HepG2 (cell line): ENCODE measurements around the gene MADD. TPM values are rescaled to one million over a fixed set of nuclear protein-coding genes. Genes with fewer than 3 reads are reported as not detected.
A peak's percentile ranks its signal among the peaks of the same experiment; 100 is the strongest.

Source experiments
- ATAC-seq: fragments of 200-7000 bp; cut with Tn5 transposase; 3 replicates; pipeline ENCODE4 v1.9.1; 2020; ENCODE audit warnings: mild to moderate bottlenecking, moderate library complexity
- BruUV-seq: library from RNA; stranded (reverse); fragments of 400-500 nt; replicated peaks from 2 replicates; lab custom pipeline; 2021; lab: Mats Ljungman, UMichigan
- CTCF ChIA-PET: fragments of 300-600 bp; formaldehyde crosslinking; extraction: SDS; loops from one replicate; lab custom pipeline; 2021; ENCODE audit warnings: low total read pairs, inconsistent platforms, low intra/inter-chr PET ratio; lab: Yijun Ruan, JAX
- POLR2A ChIA-PET: fragments of 350-600 bp; sonication (Branson Sonifier 250); formaldehyde crosslinking; loops from one replicate; lab custom pipeline; 2020; ENCODE audit warnings: antibody characterized with exemption, inconsistent platforms; lab: Yijun Ruan, JAX
- DNase-seq: peaks from one replicate; pipeline ENCODE4 v3.0.0-alpha.2; 2015; ENCODE audit warnings: low spot score
- FAIRE-seq: peaks from 3 replicates; lab custom pipeline; 2011; peaks lifted over from hg19 to GRCh38; lab: Jason Lieb, UNC
- H2AFZ ChIP-seq: one replicate; pipeline ENCODE4 v1.6.1; 2011; ENCODE audit warnings: low read length, inconsistent platforms
- H3K27ac ChIP-seq: fragments of 300-600 bp; 3 replicates; pipeline ENCODE4 v1.8.0; 2011; ENCODE audit warnings: mixed run types, mild to moderate bottlenecking, mixed read lengths, low read length, inconsistent platforms; ENCODE audit not compliant: insufficient read depth; ENCODE audit errors: extremely low read length
- H3K27me3 ChIP-seq, 2 experiments: fragments of 200-600 bp in 1 of 2; 2 replicates in 1 of 2; 3 replicates in 1 of 2; pipeline versions ENCODE4 v1.6.0 to v1.8.0; 2011; ENCODE audit warnings: low read length in 2 of 2, mild to moderate bottlenecking in 2 of 2, moderate library complexity in 2 of 2, inconsistent platforms in 1 of 2; ENCODE audit not compliant: insufficient read depth in 2 of 2, control insufficient read depth in 1 of 2
- H3K36me3 ChIP-seq, 2 experiments: fragments of 200-600 bp in 1 of 2; replicated peaks in 1 of 2; 2 replicates in 1 of 2; 3 replicates in 1 of 2; pipeline versions ENCODE4 v1.5.1 to v1.8.0; 2011; ENCODE audit warnings: low read length in 2 of 2, inconsistent platforms in 1 of 2; ENCODE audit not compliant: insufficient read depth in 2 of 2, control insufficient read depth in 1 of 2
- H3K4me1 ChIP-seq: 2 replicates; pipeline ENCODE4 v1.5.1; 2012; ENCODE audit warnings: low read length, inconsistent platforms; ENCODE audit not compliant: insufficient read depth
- H3K4me2 ChIP-seq: 2 replicates; pipeline ENCODE4 v1.6.0; 2011; ENCODE audit warnings: low read depth, low read length, inconsistent platforms
- H3K4me3 ChIP-seq, 3 experiments: fragments of 200-600 bp in 1 of 3; sonication (generic), shearing (Covaris generic) in 1 of 3; replicated peaks in 1 of 3; 2 replicates each; pipeline ENCODE4 v1.5.1; 2011 to 2016; ENCODE audit warnings: low read length in 3 of 3, inconsistent platforms in 2 of 3, low read depth in 2 of 3, mild to moderate bottlenecking in 2 of 3, control low read depth in 1 of 3, mixed read lengths in 1 of 3; ENCODE audit not compliant: insufficient read depth in 1 of 3
- H3K79me2 ChIP-seq: one replicate; pipeline ENCODE4 v1.6.1; 2011; ENCODE audit warnings: low read length, inconsistent platforms; ENCODE audit not compliant: insufficient read depth
- H3K9ac ChIP-seq: 2 replicates; pipeline ENCODE4 v1.6.0; 2011; ENCODE audit warnings: mild to moderate bottlenecking, low read depth, low read length, inconsistent platforms; ENCODE audit not compliant: insufficient read depth
- H3K9me3 ChIP-seq: 2 replicates; pipeline ENCODE4 v1.5.1; 2012; ENCODE audit warnings: mild to moderate bottlenecking, low read length
- H4K20me1 ChIP-seq: 2 replicates; pipeline ENCODE4 v1.6.0; 2011; ENCODE audit warnings: inconsistent platforms, mild to moderate bottlenecking, low read length, moderate library complexity; ENCODE audit not compliant: insufficient read depth
- EEA1 ChIP-seq: sonication (generic); formaldehyde crosslinking; IDR thresholded peaks from 2 replicates; pipeline ENCODE4 v1.5.1; 2020; ENCODE audit warnings: mild to moderate bottlenecking, missing genetic modification reagents, borderline replicate concordance
- FOXC1 ChIP-seq: sonication (generic); formaldehyde crosslinking; IDR thresholded peaks from 2 replicates; pipeline ENCODE4 v1.8.0; 2022; ENCODE audit warnings: mild to moderate bottlenecking, missing genetic modification reagents, borderline replicate concordance
- HNRNPLL ChIP-seq: fragments of 200-400 bp; formaldehyde crosslinking; IDR thresholded peaks from 2 replicates; pipeline ENCODE4 v1.6.1; 2017; ENCODE audit warnings: mild to moderate bottlenecking, low read depth, low read length; ENCODE audit not compliant: poor library complexity, severe bottlenecking
- HOXA5 ChIP-seq: sonication (generic); formaldehyde crosslinking; IDR thresholded peaks from 2 replicates; pipeline ENCODE4 v1.4.0; 2020; ENCODE audit warnings: missing genetic modification reagents
- MAZ ChIP-seq, 2 experiments: sonication (generic) in 1 of 2; formaldehyde crosslinking in 1 of 2; IDR thresholded peaks; 2 replicates each; pipeline versions ENCODE4 v1.5.0 to v1.6.1; 2012 to 2020; ENCODE audit warnings: low read depth in 2 of 2, mild to moderate bottlenecking in 2 of 2, borderline replicate concordance in 1 of 2, improper control_type of control experiment in 1 of 2, low read length in 1 of 2, missing genetic modification reagents in 1 of 2, moderate library complexity in 1 of 2
- MED8 ChIP-seq: sonication (generic); formaldehyde crosslinking; IDR thresholded peaks from 2 replicates; pipeline ENCODE4 v1.8.1; 2023; ENCODE audit warnings: mild to moderate bottlenecking, missing genetic modification reagents; ENCODE audit not compliant: insufficient replicate concordance
- NRL ChIP-seq: sonication (generic); formaldehyde crosslinking; IDR thresholded peaks from 2 replicates; pipeline ENCODE4 v1.5.0; 2020; ENCODE audit warnings: missing genetic modification reagents, mild to moderate bottlenecking, moderate library complexity, borderline replicate concordance
- RCOR2 ChIP-seq: IDR thresholded peaks from 2 replicates; pipeline ENCODE4 v1.6.1; 2016; ENCODE audit warnings: missing biosample characterization, missing genetic modification reagents
- ZNF3 ChIP-seq: IDR thresholded peaks from 2 replicates; pipeline ENCODE4 v1.7.0; 2017; ENCODE audit warnings: inconsistent platforms
- ZNF383 ChIP-seq: sonication (generic); formaldehyde crosslinking; IDR thresholded peaks from 2 replicates; pipeline ENCODE4 v1.4.0; 2020; ENCODE audit warnings: missing genetic modification reagents, mild to moderate bottlenecking, borderline replicate concordance
- ZNF564 ChIP-seq: sonication (generic); formaldehyde crosslinking; IDR thresholded peaks from 2 replicates; pipeline ENCODE4 v1.8.1; 2023; ENCODE audit warnings: mild to moderate bottlenecking, missing genetic modification reagents
- ZNF720 ChIP-seq: sonication (generic); formaldehyde crosslinking; IDR thresholded peaks from 2 replicates; pipeline ENCODE4 v1.4.0; 2020; ENCODE audit warnings: missing genetic modification reagents
- ZNF788 ChIP-seq: sonication (generic); formaldehyde crosslinking; IDR thresholded peaks from 2 replicates; pipeline ENCODE4 v1.5.0; 2020; ENCODE audit warnings: mild to moderate bottlenecking, missing genetic modification reagents, borderline replicate concordance
- ZSCAN30 ChIP-seq: sonication (generic); formaldehyde crosslinking; IDR thresholded peaks from 2 replicates; pipeline ENCODE4 v1.5.0; 2020; ENCODE audit warnings: mild to moderate bottlenecking, missing genetic modification reagents
- WGBS: methylation state at CpG from one replicate; pipeline ENCODE4 v1.1.6; 2017; ENCODE audit warnings: low lambda C conversion rate; 5-methylcytosine and 5-hydroxymethylcytosine counted together
- in situ Hi-C: cut with HindIII; loops from 2 replicates; pipeline ENCODE4 v1.10.0; 2017; ENCODE audit warnings: low pct_unique_long_range_greater_than_20kb; ENCODE audit not compliant: extremely low pct_ligation_motif_present
- intact Hi-C: fragments of 100-400 bp; cut with micrococcal nuclease; formaldehyde crosslinking; loops from one replicate; pipeline ENCODE4 v1.10.0; 2022; ENCODE audit not compliant: unreplicated experiment
- polyA plus RNA-seq, 8 experiments: library from polyadenylated mRNA; depleted of rRNA in 3 of 8; stranded (reverse) in 7 of 8; unstranded in 1 of 8; fragments of >200 nt; fragmentation: Illumina TruSeq in 4 of 8; extraction: Trizol in 4 of 8; gene quantifications; 2 replicates each; pipeline versions ENCODE4 v1.2.1 to v1.2.3, GENCODE V29; 2011 to 2016; ENCODE audit warnings: low read depth in 4 of 8, missing spikeins in 1 of 8, mixed read lengths in 1 of 8; ENCODE audit not compliant: insufficient read depth in 1 of 8
- total RNA-seq, 5 experiments: library from RNA; depleted of rRNA; stranded (reverse); fragments of >200 nt; fragmentation: Illumina TruSeq; extraction: Trizol; gene quantifications; 2 replicates each; pipeline ENCODE4 v1.2.3, GENCODE V29; 2016; ENCODE audit warnings: low read depth in 1 of 5
- TF ChIP-seq, protein P1 (sequence below): sonication (generic); formaldehyde crosslinking; IDR thresholded peaks from 2 replicates; pipeline ENCODE4 v1.8.1; 2023; ENCODE audit warnings: mild to moderate bottlenecking, missing genetic modification reagents, borderline replicate concordance
- TF ChIP-seq, protein P2 (sequence below): sonication (generic); formaldehyde crosslinking; IDR thresholded peaks from 2 replicates; pipeline ENCODE4 v1.5.1; 2020; ENCODE audit warnings: mild to moderate bottlenecking, missing genetic modification reagents, moderate library complexity
- TF ChIP-seq, protein P3 (sequence below): sonication (generic); formaldehyde crosslinking; IDR thresholded peaks from 2 replicates; pipeline ENCODE4 v1.4.0; 2020; ENCODE audit warnings: missing genetic modification reagents
- TF ChIP-seq, protein P4 (sequence below): sonication (generic); formaldehyde crosslinking; IDR thresholded peaks from 2 replicates; pipeline ENCODE4 v1.5.0; 2020; ENCODE audit warnings: mild to moderate bottlenecking, missing genetic modification reagents

MADD gene
- total and polyA plus RNA-seq, 2 of the 13 experiments (the other 11 are each of a cell fraction or from before 2014, with no cell fraction given): 18.0 to 29.2 TPM

DNA sequence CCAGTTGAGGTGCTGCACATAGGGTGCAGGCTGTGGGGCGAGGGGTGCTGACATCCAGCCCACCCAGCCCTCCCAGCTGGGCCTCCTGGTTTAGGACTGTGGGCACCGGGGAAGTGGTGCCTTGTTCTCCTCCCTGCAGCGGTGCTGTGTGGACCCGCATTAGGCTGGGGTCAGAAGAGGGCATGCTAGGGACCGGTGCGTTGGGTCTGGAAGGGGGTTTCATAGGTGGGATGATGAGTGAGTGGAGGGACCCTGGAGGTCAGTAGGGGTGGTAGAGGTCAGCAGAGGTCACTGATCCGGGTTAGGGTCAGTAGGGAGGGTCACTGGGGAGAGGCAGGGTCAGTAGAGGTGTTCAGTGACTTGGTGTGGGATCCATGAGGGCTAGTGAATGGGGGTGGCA, 89.2 kb downstream of the MADD start:
- Histone ChIP-seq H3K79me2 (no peaks in the 10 kb centered on the region), H3K4me2 (peak overlapping the region; percentile 33; the same call in 1 of the 2 replicates), H3K4me3 (peak overlapping the region in 1 of 3 experiments; percentile 16; a peak in 1 of 6 replicates), H3K9me3 (no peaks in the 10 kb centered on the region), H2AFZ (no peak overlapping the region), H3K9ac (no peak overlapping the region), H3K36me3 (no peaks in the 10 kb centered on the region), H3K4me1 (peaks cover 49% of the 10 kb centered on the region), H3K27ac (no peak overlapping the region), H3K27me3 (peaks cover 0 to 9% of the 10 kb centered on the region in 2 experiments; a peak in 1 of 5 replicates), H4K20me1 (no peaks in the 10 kb centered on the region)
- WGBS: 24% methylated on average over 7 of the region's 7 CpGs
- no peak for TF ChIP-seq EEA1
- TF ChIP-seq ZNF720 (CRISPR knock-in tag): no peak
- no peak for TF ChIP-seq MED8 (CRISPR knock-in tag)
- TF ChIP-seq ZNF564 (CRISPR knock-in tag): no peak
- TF ChIP-seq HOXA5 (CRISPR knock-in tag): no peak
- TF ChIP-seq, protein P1, sequence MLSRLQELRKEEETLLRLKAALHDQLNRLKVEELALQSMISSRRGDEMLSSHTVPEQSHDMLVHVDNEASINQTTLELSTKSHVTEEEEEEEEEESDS: no peak
- TF ChIP-seq, protein P2, sequence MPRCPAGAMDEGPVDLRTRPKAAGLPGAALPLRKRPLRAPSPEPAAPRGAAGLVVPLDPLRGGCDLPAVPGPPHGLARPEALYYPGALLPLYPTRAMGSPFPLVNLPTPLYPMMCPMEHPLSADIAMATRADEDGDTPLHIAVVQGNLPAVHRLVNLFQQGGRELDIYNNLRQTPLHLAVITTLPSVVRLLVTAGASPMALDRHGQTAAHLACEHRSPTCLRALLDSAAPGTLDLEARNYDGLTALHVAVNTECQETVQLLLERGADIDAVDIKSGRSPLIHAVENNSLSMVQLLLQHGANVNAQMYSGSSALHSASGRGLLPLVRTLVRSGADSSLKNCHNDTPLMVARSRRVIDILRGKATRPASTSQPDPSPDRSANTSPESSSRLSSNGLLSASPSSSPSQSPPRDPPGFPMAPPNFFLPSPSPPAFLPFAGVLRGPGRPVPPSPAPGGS (CRISPR knock-in tag): no peak
- TF ChIP-seq, protein P3, sequence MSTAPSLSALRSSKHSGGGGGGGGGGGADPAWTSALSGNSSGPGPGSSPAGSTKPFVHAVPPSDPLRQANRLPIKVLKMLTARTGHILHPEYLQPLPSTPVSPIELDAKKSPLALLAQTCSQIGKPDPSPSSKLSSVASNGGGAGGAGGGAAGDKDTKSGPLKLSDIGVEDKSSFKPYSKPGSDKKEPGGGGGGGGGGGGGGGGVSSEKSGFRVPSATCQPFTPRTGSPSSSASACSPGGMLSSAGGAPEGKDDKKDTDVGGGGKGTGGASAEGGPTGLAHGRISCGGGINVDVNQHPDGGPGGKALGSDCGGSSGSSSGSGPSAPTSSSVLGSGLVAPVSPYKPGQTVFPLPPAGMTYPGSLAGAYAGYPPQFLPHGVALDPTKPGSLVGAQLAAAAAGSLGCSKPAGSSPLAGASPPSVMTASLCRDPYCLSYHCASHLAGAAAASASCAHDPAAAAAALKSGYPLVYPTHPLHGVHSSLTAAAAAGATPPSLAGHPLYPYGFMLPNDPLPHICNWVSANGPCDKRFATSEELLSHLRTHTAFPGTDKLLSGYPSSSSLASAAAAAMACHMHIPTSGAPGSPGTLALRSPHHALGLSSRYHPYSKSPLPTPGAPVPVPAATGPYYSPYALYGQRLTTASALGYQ (CRISPR knock-in tag): no peak
- TF ChIP-seq ZNF3 (CRISPR knock-in tag): no peak
- no peak for TF ChIP-seq ZNF383 (CRISPR knock-in tag)
- no peak for TF ChIP-seq RCOR2 (CRISPR knock-in tag)
- no peak for TF ChIP-seq NRL (CRISPR knock-in tag)
- TF ChIP-seq, protein P4, sequence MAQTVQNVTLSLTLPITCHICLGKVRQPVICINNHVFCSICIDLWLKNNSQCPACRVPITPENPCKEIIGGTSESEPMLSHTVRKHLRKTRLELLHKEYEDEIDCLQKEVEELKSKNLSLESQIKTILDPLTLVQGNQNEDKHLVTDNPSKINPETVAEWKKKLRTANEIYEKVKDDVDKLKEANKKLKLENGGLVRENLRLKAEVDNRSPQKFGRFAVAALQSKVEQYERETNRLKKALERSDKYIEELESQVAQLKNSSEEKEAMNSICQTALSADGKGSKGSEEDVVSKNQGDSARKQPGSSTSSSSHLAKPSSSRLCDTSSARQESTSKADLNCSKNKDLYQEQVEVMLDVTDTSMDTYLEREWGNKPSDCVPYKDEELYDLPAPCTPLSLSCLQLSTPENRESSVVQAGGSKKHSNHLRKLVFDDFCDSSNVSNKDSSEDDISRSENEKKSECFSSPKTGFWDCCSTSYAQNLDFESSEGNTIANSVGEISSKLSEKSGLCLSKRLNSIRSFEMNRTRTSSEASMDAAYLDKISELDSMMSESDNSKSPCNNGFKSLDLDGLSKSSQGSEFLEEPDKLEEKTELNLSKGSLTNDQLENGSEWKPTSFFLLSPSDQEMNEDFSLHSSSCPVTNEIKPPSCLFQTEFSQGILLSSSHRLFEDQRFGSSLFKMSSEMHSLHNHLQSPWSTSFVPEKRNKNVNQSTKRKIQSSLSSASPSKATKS (CRISPR knock-in tag): no peak
- TF ChIP-seq ZSCAN30 (CRISPR knock-in tag): no peak
- no peak for TF ChIP-seq HNRNPLL
- TF ChIP-seq FOXC1 (CRISPR knock-in tag): no peak
- no peak for TF ChIP-seq ZNF788 (CRISPR knock-in tag)
- no peak for TF ChIP-seq MAZ (IDR thresholded peaks at IDR 0.05; ENCODE audit: borderline replicate concordance, low read depth, low read length)
- no peak for TF ChIP-seq MAZ (CRISPR knock-in tag; IDR thresholded peaks at IDR 0.05; ENCODE audit: low read depth)
- in situ Hi-C loops: no loop called here
- BruUV-seq: no TSS peak
- ChIA-PET CTCF (no interaction called here), POLR2A (interaction anchor here (1.0 to 1.2 kb wide), 2 partner anchors 10 to 187 kb away, joined by 3 read pairs; no protein-coding TSS in a partner anchor)
- ATAC-seq: no peak
- intact Hi-C loops: loop anchor here (5.0 kb wide), 1 partner anchor 253 kb away; no protein-coding TSS in a partner anchor
- FAIRE-seq: no peak
- no peak for DNase-seq
